GM19328 (cell line): ENCODE results near the gene TLE1.

Source experiments
- ATAC-seq: cut with Tn5 transposase; IDR thresholded peaks from one replicate; pipeline ENCODE4 v1.9.1; 2021; ENCODE audit warnings: mild to moderate bottlenecking, moderate library complexity; ENCODE audit not compliant: unreplicated experiment

Gene TLE1

GRCh38 chr9:81579381-81579780, 110.0 kb downstream of the TLE1 start:
- no peak for ATAC-seq

- ATAC-seq = no peak
These were observed 110.7 kb downstream of the TLE1 start for GRCh38 chr9:81578606-81579005.

- ATAC-seq = no peak
These were observed 113.4 kb downstream of the TLE1 start for GRCh38 chr9:81575956-81576355.

GRCh38 chr9:81574405-81574804, 114.9 kb downstream of the TLE1 start:
- no peak for ATAC-seq

- no peak for ATAC-seq
These were observed 115.7 kb downstream of the TLE1 start for GRCh38 chr9:81573415-81574321.

GRCh38 chr9:81570083-81570482, 119.3 kb downstream of the TLE1 start:
- ATAC-seq = no peak

- ATAC-seq = no peak
These were observed 123.2 kb downstream of the TLE1 start for GRCh38 chr9:81566074-81566698.

GRCh38 chr9:81565609-81566008, 123.7 kb downstream of the TLE1 start:
- ATAC-seq = no peak

GRCh38 chr9:81565144-81565543, 124.2 kb downstream of the TLE1 start:
- ATAC-seq = no peak

GRCh38 chr9:81564632-81565031, 124.7 kb downstream of the TLE1 start:
- no peak for ATAC-seq

GRCh38 chr9:81563739-81564138, 125.6 kb downstream of the TLE1 start:
- ATAC-seq = no peak

- no peak for ATAC-seq
These were observed 126.3 kb downstream of the TLE1 start for GRCh38 chr9:81563020-81563407.

- no peak for ATAC-seq
These were observed 126.9 kb downstream of the TLE1 start for GRCh38 chr9:81562231-81563019.

GRCh38 chr9:81560851-81561732, 128.3 kb downstream of the TLE1 start:
- ATAC-seq = no peak

GRCh38 chr9:81559709-81560108, 129.6 kb downstream of the TLE1 start:
- no peak for ATAC-seq

- no peak for ATAC-seq
These were observed 130.2 kb downstream of the TLE1 start for GRCh38 chr9:81559197-81559596.

- ATAC-seq = no peak
These were observed 131.1 kb downstream of the TLE1 start for GRCh38 chr9:81558091-81558830.

- ATAC-seq = no peak
These were observed 131.8 kb downstream of the TLE1 start for GRCh38 chr9:81557452-81558090.

GRCh38 chr9:81556923-81557322, 132.4 kb downstream of the TLE1 start:
- ATAC-seq = no peak
